ENCODE data around the gene MAP3K19. TPM values are rescaled to one million over a fixed set of nuclear protein-coding genes. Genes with fewer than 3 reads are reported as not detected.

MAP3K19 gene
- total RNA-seq, 1 donor from 2014 or later, result not detected

DNA sequence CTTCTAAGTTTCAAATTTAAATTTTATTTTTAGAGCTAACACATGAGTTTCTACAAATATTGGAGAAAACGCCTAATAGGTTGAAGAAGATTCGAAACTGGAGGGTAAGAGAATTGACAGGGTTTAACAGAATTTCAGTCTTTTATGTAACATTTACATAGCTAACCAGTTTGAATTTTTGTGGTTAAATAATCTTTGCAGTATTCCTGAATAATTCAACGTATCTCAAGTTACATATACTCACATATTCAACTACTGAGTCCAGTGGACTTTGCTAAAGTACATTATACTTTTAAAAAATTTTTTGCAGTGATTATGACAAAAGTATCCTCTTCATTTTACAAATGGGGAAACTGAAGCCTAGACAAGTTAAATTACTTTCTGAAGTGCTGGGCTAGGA is 94.6 kb downstream of the MAP3K19 start:
- Mint-ChIP-seq H3K27me3 (ENCODE audit: unreplicated experiment) (no peaks in the 10 kb centered on the region), H3K27ac (ENCODE audit: unreplicated experiment) (no peak overlapping the region), H3K4me3 (ENCODE audit: unreplicated experiment) (no peak overlapping the region), H3K36me3 (ENCODE audit: low read depth, unreplicated experiment) (peaks cover 38% of the 10 kb centered on the region), H3K9me3 (ENCODE audit: unreplicated experiment) (no peaks in the 10 kb centered on the region), H3K4me1 (ENCODE audit: unreplicated experiment) (no peaks in the 10 kb centered on the region)
- TF ChIP-seq, protein P1, sequence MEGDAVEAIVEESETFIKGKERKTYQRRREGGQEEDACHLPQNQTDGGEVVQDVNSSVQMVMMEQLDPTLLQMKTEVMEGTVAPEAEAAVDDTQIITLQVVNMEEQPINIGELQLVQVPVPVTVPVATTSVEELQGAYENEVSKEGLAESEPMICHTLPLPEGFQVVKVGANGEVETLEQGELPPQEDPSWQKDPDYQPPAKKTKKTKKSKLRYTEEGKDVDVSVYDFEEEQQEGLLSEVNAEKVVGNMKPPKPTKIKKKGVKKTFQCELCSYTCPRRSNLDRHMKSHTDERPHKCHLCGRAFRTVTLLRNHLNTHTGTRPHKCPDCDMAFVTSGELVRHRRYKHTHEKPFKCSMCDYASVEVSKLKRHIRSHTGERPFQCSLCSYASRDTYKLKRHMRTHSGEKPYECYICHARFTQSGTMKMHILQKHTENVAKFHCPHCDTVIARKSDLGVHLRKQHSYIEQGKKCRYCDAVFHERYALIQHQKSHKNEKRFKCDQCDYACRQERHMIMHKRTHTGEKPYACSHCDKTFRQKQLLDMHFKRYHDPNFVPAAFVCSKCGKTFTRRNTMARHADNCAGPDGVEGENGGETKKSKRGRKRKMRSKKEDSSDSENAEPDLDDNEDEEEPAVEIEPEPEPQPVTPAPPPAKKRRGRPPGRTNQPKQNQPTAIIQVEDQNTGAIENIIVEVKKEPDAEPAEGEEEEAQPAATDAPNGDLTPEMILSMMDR (IDR thresholded peaks at IDR 0.05; ENCODE audit: unreplicated experiment), result no peak
- DNase-seq (ENCODE audit: low spot score), result no peak

DNA sequence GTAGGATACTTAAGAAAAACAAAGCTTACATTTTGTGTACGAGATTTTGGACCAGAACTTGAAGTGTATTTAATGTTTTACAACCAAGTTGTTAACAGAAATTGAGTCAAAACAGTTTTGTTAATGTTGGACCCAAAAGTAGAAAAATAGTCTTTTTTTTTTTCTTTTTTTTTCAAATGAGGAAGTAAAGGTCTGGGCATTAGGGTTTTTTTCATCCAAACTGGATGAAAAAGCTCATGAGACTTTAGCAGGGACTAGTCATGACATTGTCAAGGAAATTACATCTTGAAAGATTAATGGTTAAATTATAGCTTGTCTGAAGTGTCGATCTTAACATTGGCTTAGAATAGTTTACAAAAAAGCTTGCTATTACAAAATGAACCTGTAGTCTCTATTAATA is 96.4 kb downstream of the MAP3K19 start:
- H3K9me3 Mint-ChIP-seq (ENCODE audit: unreplicated experiment), result no peaks in the 10 kb centered on the region
- peaks cover 42% of the 10 kb centered on the region for H3K36me3 Mint-ChIP-seq (ENCODE audit: low read depth, unreplicated experiment)
- no peak overlapping the region for H3K4me3 Mint-ChIP-seq (ENCODE audit: unreplicated experiment)

DNA sequence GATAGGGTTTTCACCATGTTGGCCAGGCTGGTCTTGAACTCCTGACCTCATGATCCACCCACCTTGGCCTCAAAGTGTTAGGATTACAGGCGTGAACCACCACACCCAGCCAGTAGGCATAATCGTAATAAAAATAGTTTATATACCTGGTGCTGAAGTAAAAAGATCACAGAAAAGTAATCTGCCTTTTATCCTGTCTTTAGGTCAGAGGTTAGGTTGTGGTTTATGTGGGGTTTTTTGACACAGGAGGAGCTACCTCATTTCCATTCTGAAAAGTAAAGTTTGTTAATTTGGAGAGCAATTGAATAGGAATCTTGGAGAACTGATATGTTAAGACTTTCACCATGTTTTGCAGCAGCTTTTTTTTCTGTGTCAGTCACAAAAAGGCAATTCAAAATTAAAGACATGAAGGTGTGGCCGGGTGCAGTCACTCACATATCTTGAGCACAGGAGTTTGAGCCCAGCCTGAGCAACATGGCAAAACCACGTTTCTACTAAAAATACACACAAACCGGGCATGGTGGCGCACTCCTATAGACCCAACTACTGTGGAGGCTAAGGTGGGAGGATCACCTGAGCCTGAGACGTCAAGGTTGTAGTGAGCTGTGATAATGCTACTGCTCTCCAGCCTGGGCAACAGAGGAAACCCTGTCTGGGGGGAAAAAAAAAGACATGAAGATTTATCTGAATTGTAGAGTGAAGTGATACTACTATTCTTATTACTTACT is 97.1 kb downstream of the MAP3K19 start:
- DNase-seq (ENCODE audit: low spot score), result no peak
- Mint-ChIP-seq H3K27ac (ENCODE audit: unreplicated experiment) (no peak overlapping the region), H3K27me3 (ENCODE audit: unreplicated experiment) (no peaks in the 10 kb centered on the region), H3K36me3 (ENCODE audit: low read depth, unreplicated experiment) (peaks cover 44% of the 10 kb centered on the region), H3K4me3 (ENCODE audit: unreplicated experiment) (no peak overlapping the region), H3K4me1 (ENCODE audit: unreplicated experiment) (no peaks in the 10 kb centered on the region), H3K9me3 (ENCODE audit: unreplicated experiment) (no peaks in the 10 kb centered on the region)
- TF ChIP-seq, protein P1 (IDR thresholded peaks at IDR 0.05; ENCODE audit: unreplicated experiment), result no peak

More for the DNA sequence above, 96.4 kb downstream of the MAP3K19 start:
- Mint-ChIP-seq H3K4me1 (ENCODE audit: unreplicated experiment) (no peaks in the 10 kb centered on the region), H3K27ac (ENCODE audit: unreplicated experiment) (no peak overlapping the region), H3K27me3 (ENCODE audit: unreplicated experiment) (no peaks in the 10 kb centered on the region)
- no peak for DNase-seq (ENCODE audit: low spot score)
- TF ChIP-seq, protein P1 (IDR thresholded peaks at IDR 0.05; ENCODE audit: unreplicated experiment), result no peak

DNA sequence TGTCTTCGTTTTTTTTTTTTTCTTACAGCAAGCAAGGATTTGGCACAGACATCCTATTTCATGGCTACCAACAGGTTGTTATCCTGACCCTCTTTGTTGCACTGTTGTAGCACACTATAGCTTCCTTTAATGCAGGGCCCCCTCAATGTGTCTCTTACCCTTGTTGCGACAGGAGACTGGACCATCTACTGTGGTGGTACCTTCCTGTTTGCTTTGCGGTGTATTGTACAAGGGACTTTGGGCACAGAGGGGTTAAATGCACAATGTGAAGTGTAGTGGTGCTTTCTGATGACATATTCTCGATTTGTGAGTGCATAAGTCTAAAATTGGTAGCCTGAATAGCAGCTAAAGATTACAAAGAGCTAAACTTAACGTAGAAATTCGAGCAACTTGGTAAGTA is 101.2 kb downstream of the MAP3K19 start:
- Mint-ChIP-seq H3K27me3 (ENCODE audit: unreplicated experiment) (peaks cover 2% of the 10 kb centered on the region), H3K9me3 (ENCODE audit: unreplicated experiment) (no peaks in the 10 kb centered on the region), H3K27ac (ENCODE audit: unreplicated experiment) (peak overlapping the region; percentile 30), H3K4me3 (ENCODE audit: unreplicated experiment) (no peak overlapping the region), H3K36me3 (ENCODE audit: low read depth, unreplicated experiment) (peaks cover 22% of the 10 kb centered on the region), H3K4me1 (ENCODE audit: unreplicated experiment) (peaks cover 3% of the 10 kb centered on the region)
- DNase-seq (ENCODE audit: low spot score), result no peak
- TF ChIP-seq, protein P1 (IDR thresholded peaks at IDR 0.05; ENCODE audit: unreplicated experiment), result no peak

DNA sequence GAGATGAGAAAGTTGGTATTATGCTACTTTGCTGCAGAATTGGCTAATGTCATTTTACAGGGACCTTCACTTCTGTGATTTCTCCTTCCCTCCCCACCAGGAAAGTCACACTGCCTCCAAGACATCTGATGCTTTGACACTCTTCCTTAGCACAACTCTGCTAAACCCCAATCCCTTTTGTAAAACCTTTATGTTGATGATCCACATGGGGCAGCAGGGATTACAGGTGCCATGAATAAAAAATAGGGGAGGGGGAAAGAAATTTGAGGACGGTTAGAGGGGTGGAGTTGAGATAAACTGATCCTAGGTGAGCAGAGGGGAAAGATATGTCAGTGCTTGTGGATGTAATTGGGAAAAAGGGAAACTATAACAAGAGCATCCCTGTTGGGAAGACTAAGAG is 102.3 kb downstream of the MAP3K19 start:
- no peaks in the 10 kb centered on the region for H3K9me3 Mint-ChIP-seq (ENCODE audit: unreplicated experiment)
- peaks cover 18% of the 10 kb centered on the region for H3K36me3 Mint-ChIP-seq (ENCODE audit: low read depth, unreplicated experiment)
- DNase-seq (ENCODE audit: low spot score), result no peak
- H3K4me3 Mint-ChIP-seq (ENCODE audit: unreplicated experiment), result no peak overlapping the region
- TF ChIP-seq, protein P1 (IDR thresholded peaks at IDR 0.05; ENCODE audit: unreplicated experiment), result no peak
- H3K4me1 Mint-ChIP-seq (ENCODE audit: unreplicated experiment), result peaks cover 3% of the 10 kb centered on the region
- H3K27ac Mint-ChIP-seq (ENCODE audit: unreplicated experiment), result no peak overlapping the region
- H3K27me3 Mint-ChIP-seq (ENCODE audit: unreplicated experiment), result peaks cover 2% of the 10 kb centered on the region

All from endothelial cell (in vitro differentiated cells).